HL-60 (cell line): ENCODE measurements around the gene DAAM2.

Source experiments
- POLR2AphosphoS5 ChIP-seq: IDR thresholded peaks from 2 replicates; pipeline ENCODE4 v1.6.1; 2012; ENCODE audit warnings: low read depth
- TF ChIP-seq, protein P1 (sequence below): IDR thresholded peaks from one replicate; pipeline ENCODE4 v1.5.1; 2011; ENCODE audit warnings: low read length, control low read depth, inconsistent platforms; ENCODE audit not compliant: insufficient read depth

DNA sequence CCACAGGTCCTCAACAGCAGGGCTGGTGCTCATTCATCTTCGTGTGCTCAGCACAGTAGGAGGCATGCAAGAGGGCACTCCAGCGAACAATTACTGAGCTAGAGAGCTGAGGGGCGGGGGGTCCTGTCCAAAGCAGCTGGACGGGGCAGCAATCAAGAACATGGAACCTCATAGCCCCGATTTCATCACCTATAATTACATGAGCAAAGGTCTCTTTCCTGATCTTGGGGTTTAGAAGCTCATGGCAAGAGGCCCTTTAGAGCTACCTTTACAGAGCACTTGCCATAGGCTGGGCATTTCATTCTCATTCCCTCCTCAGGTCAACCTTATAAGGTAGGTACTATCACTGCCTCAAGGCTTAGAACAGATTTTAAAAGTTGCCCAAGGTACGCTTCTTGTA, 131.7 kb downstream of the DAAM2 start:
- TF ChIP-seq, protein P1, sequence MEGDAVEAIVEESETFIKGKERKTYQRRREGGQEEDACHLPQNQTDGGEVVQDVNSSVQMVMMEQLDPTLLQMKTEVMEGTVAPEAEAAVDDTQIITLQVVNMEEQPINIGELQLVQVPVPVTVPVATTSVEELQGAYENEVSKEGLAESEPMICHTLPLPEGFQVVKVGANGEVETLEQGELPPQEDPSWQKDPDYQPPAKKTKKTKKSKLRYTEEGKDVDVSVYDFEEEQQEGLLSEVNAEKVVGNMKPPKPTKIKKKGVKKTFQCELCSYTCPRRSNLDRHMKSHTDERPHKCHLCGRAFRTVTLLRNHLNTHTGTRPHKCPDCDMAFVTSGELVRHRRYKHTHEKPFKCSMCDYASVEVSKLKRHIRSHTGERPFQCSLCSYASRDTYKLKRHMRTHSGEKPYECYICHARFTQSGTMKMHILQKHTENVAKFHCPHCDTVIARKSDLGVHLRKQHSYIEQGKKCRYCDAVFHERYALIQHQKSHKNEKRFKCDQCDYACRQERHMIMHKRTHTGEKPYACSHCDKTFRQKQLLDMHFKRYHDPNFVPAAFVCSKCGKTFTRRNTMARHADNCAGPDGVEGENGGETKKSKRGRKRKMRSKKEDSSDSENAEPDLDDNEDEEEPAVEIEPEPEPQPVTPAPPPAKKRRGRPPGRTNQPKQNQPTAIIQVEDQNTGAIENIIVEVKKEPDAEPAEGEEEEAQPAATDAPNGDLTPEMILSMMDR = no peak
- TF ChIP-seq POLR2AphosphoS5 = no peak
